Measurements from ENCODE around the gene THSD4. TPM values are rescaled to one million over a fixed set of nuclear protein-coding genes. Genes with fewer than 3 reads are reported as not detected.

THSD4 gene
- total RNA-seq, 2 experiments from 2014 or later: not detected

DNA sequence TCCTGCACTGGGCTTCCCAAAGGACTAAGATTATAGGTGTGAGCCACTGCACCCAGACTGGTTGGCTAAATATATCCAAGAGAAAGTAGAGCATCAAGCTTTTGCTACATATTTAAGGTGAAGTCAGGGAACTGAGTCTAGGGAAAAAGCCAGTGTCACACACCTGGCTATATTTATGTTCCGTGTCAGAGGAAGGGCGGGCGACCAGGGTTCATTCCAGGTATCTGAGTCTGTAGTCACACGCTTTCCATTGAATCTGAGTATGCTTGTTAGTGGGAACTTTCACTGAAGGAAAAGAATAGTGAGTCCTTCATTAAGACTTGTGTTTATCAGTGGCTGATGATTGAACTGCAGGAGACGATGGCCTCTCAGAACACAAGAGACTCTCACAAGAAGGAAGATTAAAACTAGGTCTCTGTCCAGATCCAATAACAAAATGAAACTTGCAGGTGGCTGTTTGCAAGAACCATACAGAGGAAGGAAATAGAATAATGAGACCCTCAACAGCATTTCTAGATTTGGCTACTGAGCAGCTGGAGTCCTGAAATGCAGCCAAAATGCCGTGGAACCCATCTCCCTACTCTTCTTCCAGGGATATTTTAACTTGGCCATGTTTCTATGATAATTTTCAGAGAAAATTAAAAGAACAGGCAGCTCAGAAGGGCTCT lies 276.3 kb downstream of the THSD4 start:
- Mint-ChIP-seq H3K27me3 (peaks cover 62% of the 10 kb centered on the region), H3K9me3 (no peaks in the 10 kb centered on the region), H3K4me1 (ENCODE audit: low read depth) (peaks cover 5% of the 10 kb centered on the region), H3K4me3 (no peak overlapping the region), H3K36me3 (ENCODE audit: low read depth) (no peaks in the 10 kb centered on the region), H3K27ac (no peak overlapping the region)
- Histone ChIP-seq H3K9me3 (ENCODE audit: control insufficient read depth in 1 of 2, insufficient read depth in 1 of 2, low read length in 2 of 2) (no peaks in the 10 kb centered on the region), H3K36me3 (ENCODE audit: insufficient read depth, low read length) (no peaks in the 10 kb centered on the region), H3K4me3 (ENCODE audit: low read length) (no peak overlapping the region), H3K27me3 (ENCODE audit: control insufficient read depth in 1 of 2, insufficient read depth in 2 of 2, low read length in 2 of 2) (peaks cover 0 to 5% of the 10 kb centered on the region in 2 experiments), H3K27ac (ENCODE audit: low read depth in 1 of 2, low read length in 2 of 2) (no peak overlapping the region), H3K4me1 (ENCODE audit: insufficient read depth, low read length) (no peaks in the 10 kb centered on the region)
- DNase-seq: no peak
- POLR2A ChIA-PET: no interaction called here
- TF ChIP-seq, protein P1, sequence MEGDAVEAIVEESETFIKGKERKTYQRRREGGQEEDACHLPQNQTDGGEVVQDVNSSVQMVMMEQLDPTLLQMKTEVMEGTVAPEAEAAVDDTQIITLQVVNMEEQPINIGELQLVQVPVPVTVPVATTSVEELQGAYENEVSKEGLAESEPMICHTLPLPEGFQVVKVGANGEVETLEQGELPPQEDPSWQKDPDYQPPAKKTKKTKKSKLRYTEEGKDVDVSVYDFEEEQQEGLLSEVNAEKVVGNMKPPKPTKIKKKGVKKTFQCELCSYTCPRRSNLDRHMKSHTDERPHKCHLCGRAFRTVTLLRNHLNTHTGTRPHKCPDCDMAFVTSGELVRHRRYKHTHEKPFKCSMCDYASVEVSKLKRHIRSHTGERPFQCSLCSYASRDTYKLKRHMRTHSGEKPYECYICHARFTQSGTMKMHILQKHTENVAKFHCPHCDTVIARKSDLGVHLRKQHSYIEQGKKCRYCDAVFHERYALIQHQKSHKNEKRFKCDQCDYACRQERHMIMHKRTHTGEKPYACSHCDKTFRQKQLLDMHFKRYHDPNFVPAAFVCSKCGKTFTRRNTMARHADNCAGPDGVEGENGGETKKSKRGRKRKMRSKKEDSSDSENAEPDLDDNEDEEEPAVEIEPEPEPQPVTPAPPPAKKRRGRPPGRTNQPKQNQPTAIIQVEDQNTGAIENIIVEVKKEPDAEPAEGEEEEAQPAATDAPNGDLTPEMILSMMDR (IDR thresholded peaks at IDR 0.05): no peak
- ATAC-seq (ENCODE audit: poor library complexity): no peak
- intact Hi-C loops (cut with DNase I, micrococcal nuclease): no loop called here
- CTCF ChIA-PET: no interaction called here

DNA sequence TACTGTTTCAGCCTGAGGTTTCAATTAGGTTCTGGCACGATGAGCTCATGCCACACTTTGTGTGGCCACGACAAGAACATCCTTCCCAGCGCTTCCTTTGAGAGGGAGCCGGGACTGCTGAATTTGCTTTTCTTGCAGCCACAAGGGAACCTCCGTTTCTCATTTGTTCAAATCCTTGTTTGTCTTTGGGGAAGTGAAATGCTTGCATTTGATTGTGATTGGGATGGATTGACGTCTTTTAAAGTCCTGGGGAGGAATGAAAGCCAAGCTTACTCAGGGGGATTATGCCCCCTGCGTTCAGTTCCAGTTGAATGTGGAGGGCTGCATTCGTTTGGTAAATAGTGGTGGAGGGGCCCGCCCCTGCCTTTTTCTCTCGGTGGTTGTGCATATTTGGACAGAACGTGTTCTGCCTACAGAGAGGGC lies 277.6 kb downstream of the THSD4 start:
- Mint-ChIP-seq H3K27ac (no peak overlapping the region), H3K9me3 (no peaks in the 10 kb centered on the region), H3K4me1 (ENCODE audit: low read depth) (no peaks in the 10 kb centered on the region), H3K4me3 (no peak overlapping the region), H3K27me3 (peaks cover 58% of the 10 kb centered on the region), H3K36me3 (ENCODE audit: low read depth) (no peaks in the 10 kb centered on the region)
- CTCF ChIA-PET: no interaction called here
- no peaks in the 10 kb centered on the region for H3K9me3 ChIP-seq (ENCODE audit: control insufficient read depth in 1 of 2, insufficient read depth in 1 of 2, low read length in 2 of 2)
- peaks cover 0 to 2% of the 10 kb centered on the region in 2 experiments for H3K27me3 ChIP-seq (ENCODE audit: control insufficient read depth in 1 of 2, insufficient read depth in 2 of 2, low read length in 2 of 2)
- TF ChIP-seq, protein P1 (IDR thresholded peaks at IDR 0.05): no peak
- DNase-seq: no peak
- H3K27ac ChIP-seq (ENCODE audit: low read depth in 1 of 2, low read length in 2 of 2): no peak overlapping the region
- H3K36me3 ChIP-seq (ENCODE audit: insufficient read depth, low read length): no peaks in the 10 kb centered on the region
- intact Hi-C loops (cut with DNase I, micrococcal nuclease): no loop called here
- POLR2A ChIA-PET: no interaction called here
- H3K4me3 ChIP-seq (ENCODE audit: low read length): no peak overlapping the region
- no peak for ATAC-seq (ENCODE audit: poor library complexity)
- no peaks in the 10 kb centered on the region for H3K4me1 ChIP-seq (ENCODE audit: insufficient read depth, low read length)

DNA sequence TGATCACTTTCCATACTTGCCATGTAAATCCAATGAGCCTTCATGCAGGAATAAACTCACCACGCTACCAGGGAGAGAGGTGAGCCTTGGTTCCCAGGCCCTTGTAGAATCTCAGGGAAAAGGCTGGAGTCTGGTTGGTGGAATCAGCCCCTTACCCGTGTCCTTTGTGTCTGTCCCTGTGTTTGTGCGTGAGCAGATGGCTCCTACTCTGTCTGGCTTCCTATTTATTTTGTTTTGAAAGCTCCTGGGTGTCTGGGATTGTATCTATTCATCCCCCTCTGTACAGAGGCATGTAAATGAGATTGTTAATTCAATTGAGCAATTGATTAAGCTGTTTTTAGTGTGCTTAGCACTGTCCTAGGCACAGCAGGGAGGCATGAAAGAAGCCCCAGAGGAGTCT lies 278.1 kb downstream of the THSD4 start:
- DNase-seq (no peak), ATAC-seq (ENCODE audit: poor library complexity) (no peak)
- TF ChIP-seq, protein P1 (IDR thresholded peaks at IDR 0.05): no peak
- no peak overlapping the region for H3K27ac ChIP-seq (ENCODE audit: low read depth in 1 of 2, low read length in 2 of 2)
- ChIA-PET CTCF (no interaction called here), POLR2A (no interaction called here)
- H3K27me3 ChIP-seq (ENCODE audit: control insufficient read depth in 1 of 2, insufficient read depth in 2 of 2, low read length in 2 of 2): peaks cover 0 to 2% of the 10 kb centered on the region in 2 experiments
- intact Hi-C loops (cut with DNase I, micrococcal nuclease): no loop called here
- Mint-ChIP-seq H3K27ac (no peak overlapping the region), H3K4me1 (ENCODE audit: low read depth) (no peaks in the 10 kb centered on the region), H3K27me3 (peaks cover 55% of the 10 kb centered on the region), H3K4me3 (no peak overlapping the region), H3K9me3 (no peaks in the 10 kb centered on the region), H3K36me3 (ENCODE audit: low read depth) (no peaks in the 10 kb centered on the region)
- H3K4me1 ChIP-seq (ENCODE audit: insufficient read depth, low read length): no peaks in the 10 kb centered on the region
- H3K36me3 ChIP-seq (ENCODE audit: insufficient read depth, low read length): no peaks in the 10 kb centered on the region
- H3K9me3 ChIP-seq (ENCODE audit: control insufficient read depth in 1 of 2, insufficient read depth in 1 of 2, low read length in 2 of 2): no peaks in the 10 kb centered on the region
- no peak overlapping the region for H3K4me3 ChIP-seq (ENCODE audit: low read length)

Data from CD4-positive, alpha-beta T cell (primary cell).